ENCODE measurements around the gene EXOG. TPM values are rescaled to one million over a fixed set of nuclear protein-coding genes. Genes with fewer than 3 reads are reported as not detected.
A peak's percentile ranks its signal among the peaks of the same experiment; 100 is the strongest.

EXOG gene
- total and polyA plus RNA-seq, 2 of the 13 experiments (the other 11 are each of a cell fraction or from before 2014, with no cell fraction given) = 5.5 to 9.5 TPM

DNA sequence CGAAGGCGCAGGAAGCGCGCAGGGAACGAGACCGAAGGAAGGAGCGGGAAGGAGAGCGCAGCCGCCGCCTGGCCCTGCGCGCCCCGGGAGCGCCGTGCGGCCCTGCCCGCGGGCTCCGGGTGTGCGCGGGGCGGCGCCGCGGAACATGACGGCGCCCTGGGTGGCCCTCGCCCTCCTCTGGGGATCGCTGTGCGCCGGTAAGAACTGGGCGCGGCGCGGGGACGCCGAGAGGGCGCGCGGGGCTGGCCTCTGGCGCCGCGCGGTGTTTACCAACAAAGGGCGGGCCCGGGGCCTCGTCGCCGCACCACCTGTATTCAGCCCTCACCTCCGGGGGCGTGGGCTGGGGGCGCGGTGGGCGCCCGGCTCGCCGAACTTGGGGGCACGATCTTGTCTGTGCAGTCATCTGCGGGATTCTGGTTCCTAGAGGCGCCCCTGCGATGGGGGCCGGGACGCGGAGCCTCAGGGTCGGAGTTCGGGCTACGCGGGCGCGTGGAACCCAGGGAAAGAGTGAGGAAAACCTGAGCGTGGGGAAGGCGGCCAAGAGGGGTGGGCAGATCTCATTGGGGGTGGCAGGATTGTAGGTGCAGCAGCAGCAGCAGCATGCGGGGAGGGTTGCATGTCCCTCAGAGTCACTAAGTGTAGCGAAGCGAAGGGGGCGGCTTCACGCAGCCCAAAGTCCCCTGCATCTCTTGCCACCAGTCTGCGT, 41.8 kb upstream of the EXOG start (continued):
- TF ChIP-seq, protein P1, sequence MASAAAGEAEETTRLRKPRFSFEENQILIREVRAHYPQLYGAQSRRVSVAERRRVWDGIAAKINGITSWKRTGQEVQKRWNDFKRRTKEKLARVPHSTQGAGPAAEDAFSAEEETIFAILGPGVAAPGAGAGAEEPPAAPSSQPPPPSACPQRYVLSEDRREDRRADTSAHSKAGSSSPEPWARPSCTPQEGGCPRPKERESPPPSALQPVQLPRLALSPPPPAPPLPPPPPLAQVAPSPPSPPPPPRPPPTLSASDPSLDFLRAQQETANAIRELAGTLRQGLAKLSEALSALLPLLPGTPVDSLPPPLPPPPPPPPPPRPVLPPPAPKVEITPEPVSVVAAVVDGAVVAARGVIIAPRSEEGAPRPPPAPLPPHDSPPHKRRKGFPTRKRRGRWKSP (CRISPR knock-in tag; IDR thresholded peaks at IDR 0.05) = 0 out of 2 replicates have a peak, but pooled peaks have one; percentile 17
- TF ChIP-seq SALL2 (CRISPR knock-in tag; IDR thresholded peaks at IDR 0.05) (0 out of 2 replicates have a peak, but pooled peaks have one; percentile 17), AGO1 (IDR thresholded peaks at IDR 0.05; ENCODE audit: low read depth, low read length, poor library complexity, severe bottlenecking) (peak; percentile 70), MED1 (CRISPR knock-in tag; IDR thresholded peaks at IDR 0.05) (no peak), TGIF2 (CRISPR knock-in tag; IDR thresholded peaks at IDR 0.05) (0 out of 2 replicates have a peak, but pooled peaks have one; percentile 40), ZFY (CRISPR knock-in tag; IDR thresholded peaks at IDR 0.05) (peak; percentile 65), ZNF850 (CRISPR knock-in tag; conservative IDR thresholded peaks at IDR 0.05) (no peak), HNRNPL (IDR thresholded peaks at IDR 0.05; ENCODE audit: low read depth, low read length) (no peak; the same call in 1 of the 2 replicates), SYNCRIP (IDR thresholded peaks at IDR 0.05; ENCODE audit: insufficient read depth, low read depth, low read length) (no peak), ZNF619 (CRISPR knock-in tag; IDR thresholded peaks at IDR 0.05) (no peak), SMYD3 (CRISPR knock-in tag; IDR thresholded peaks at IDR 0.05) (no peak; the same call in 1 of the 2 replicates), HMG20A (CRISPR knock-in tag; IDR thresholded peaks at IDR 0.05; ENCODE audit: borderline replicate concordance) (no peak), ZNF451 (CRISPR knock-in tag; IDR thresholded peaks at IDR 0.05) (0 out of 2 replicates have a peak, but pooled peaks have one; percentile 24)
- TF ChIP-seq, protein P2, sequence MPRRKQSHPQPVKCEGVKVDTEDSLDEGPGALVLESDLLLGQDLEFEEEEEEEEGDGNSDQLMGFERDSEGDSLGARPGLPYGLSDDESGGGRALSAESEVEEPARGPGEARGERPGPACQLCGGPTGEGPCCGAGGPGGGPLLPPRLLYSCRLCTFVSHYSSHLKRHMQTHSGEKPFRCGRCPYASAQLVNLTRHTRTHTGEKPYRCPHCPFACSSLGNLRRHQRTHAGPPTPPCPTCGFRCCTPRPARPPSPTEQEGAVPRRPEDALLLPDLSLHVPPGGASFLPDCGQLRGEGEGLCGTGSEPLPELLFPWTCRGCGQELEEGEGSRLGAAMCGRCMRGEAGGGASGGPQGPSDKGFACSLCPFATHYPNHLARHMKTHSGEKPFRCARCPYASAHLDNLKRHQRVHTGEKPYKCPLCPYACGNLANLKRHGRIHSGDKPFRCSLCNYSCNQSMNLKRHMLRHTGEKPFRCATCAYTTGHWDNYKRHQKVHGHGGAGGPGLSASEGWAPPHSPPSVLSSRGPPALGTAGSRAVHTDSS (CRISPR knock-in tag; conservative IDR thresholded peaks at IDR 0.05) = no peak
- TF ChIP-seq, protein P3, sequence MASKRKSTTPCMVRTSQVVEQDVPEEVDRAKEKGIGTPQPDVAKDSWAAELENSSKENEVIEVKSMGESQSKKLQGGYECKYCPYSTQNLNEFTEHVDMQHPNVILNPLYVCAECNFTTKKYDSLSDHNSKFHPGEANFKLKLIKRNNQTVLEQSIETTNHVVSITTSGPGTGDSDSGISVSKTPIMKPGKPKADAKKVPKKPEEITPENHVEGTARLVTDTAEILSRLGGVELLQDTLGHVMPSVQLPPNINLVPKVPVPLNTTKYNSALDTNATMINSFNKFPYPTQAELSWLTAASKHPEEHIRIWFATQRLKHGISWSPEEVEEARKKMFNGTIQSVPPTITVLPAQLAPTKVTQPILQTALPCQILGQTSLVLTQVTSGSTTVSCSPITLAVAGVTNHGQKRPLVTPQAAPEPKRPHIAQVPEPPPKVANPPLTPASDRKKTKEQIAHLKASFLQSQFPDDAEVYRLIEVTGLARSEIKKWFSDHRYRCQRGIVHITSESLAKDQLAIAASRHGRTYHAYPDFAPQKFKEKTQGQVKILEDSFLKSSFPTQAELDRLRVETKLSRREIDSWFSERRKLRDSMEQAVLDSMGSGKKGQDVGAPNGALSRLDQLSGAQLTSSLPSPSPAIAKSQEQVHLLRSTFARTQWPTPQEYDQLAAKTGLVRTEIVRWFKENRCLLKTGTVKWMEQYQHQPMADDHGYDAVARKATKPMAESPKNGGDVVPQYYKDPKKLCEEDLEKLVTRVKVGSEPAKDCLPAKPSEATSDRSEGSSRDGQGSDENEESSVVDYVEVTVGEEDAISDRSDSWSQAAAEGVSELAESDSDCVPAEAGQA (IDR thresholded peaks at IDR 0.05; ENCODE audit: low read depth) = no peak
- TF ChIP-seq, protein P3 (CRISPR knock-in tag; IDR thresholded peaks at IDR 0.05; ENCODE audit: borderline replicate concordance) = peak; percentile 49; the same call in 1 of the 2 replicates
- TF ChIP-seq, protein P4, sequence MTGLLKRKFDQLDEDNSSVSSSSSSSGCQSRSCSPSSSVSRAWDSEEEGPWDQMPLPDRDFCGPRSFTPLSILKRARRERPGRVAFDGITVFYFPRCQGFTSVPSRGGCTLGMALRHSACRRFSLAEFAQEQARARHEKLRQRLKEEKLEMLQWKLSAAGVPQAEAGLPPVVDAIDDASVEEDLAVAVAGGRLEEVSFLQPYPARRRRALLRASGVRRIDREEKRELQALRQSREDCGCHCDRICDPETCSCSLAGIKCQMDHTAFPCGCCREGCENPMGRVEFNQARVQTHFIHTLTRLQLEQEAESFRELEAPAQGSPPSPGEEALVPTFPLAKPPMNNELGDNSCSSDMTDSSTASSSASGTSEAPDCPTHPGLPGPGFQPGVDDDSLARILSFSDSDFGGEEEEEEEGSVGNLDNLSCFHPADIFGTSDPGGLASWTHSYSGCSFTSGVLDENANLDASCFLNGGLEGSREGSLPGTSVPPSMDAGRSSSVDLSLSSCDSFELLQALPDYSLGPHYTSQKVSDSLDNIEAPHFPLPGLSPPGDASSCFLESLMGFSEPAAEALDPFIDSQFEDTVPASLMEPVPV (CRISPR knock-in tag; IDR thresholded peaks at IDR 0.05) = 0 out of 2 replicates have a peak, but pooled peaks have one; percentile 23
- TF ChIP-seq, protein P5, sequence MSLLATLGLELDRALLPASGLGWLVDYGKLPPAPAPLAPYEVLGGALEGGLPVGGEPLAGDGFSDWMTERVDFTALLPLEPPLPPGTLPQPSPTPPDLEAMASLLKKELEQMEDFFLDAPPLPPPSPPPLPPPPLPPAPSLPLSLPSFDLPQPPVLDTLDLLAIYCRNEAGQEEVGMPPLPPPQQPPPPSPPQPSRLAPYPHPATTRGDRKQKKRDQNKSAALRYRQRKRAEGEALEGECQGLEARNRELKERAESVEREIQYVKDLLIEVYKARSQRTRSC (CRISPR knock-in tag; IDR thresholded peaks at IDR 0.05; ENCODE audit: low read depth) = no peak
